ENCODE measurements around the gene CLBA1. TPM values are rescaled to one million over a fixed set of nuclear protein-coding genes. Genes with fewer than 3 reads are reported as not detected.

CLBA1 gene
- total and polyA plus RNA-seq, 2 donors, result 3.3 to 12.9 TPM

GRCh38 chr14:105014631-105015030 lies 29.0 kb downstream of the CLBA1 start:
- H3K27me3 ChIP-seq (ENCODE audit: control insufficient read depth in 2 of 2, insufficient read depth in 1 of 2, low read length in 1 of 2), result no peaks in the 10 kb centered on the region
- WGBS, result 63% methylated on average over 4 of the region's 4 CpGs
- peaks cover 23 to 51% of the 10 kb centered on the region in 2 donors for H3K4me1 ChIP-seq (ENCODE audit: control insufficient read depth in 2 of 2, insufficient read depth in 2 of 2, low read length in 2 of 2)
- H3K36me3 ChIP-seq (ENCODE audit: control insufficient read depth in 2 of 2, insufficient read depth in 2 of 2, low read length in 1 of 2), result peaks cover 30 to 65% of the 10 kb centered on the region in 2 donors
- no peak overlapping the region for H3K4me3 ChIP-seq (ENCODE audit: low read length in 2 of 2)
- no peak for DNase-seq (ENCODE audit: low read depth in 6 of 9, low spot score in 9 of 9)
- H3K9me3 ChIP-seq (ENCODE audit: control insufficient read depth in 2 of 2, insufficient read depth in 1 of 2, low read length in 1 of 2), result no peaks in the 10 kb centered on the region
- H3K27ac ChIP-seq (ENCODE audit: low read depth in 1 of 2, low read length in 1 of 2), result no peak overlapping the region

- H3K27ac ChIP-seq (ENCODE audit: low read depth in 1 of 2, low read length in 1 of 2), result peak overlapping the region in 1 of 2 donors; percentile 50
- no peaks in the 10 kb centered on the region for H3K9me3 ChIP-seq (ENCODE audit: control insufficient read depth in 2 of 2, insufficient read depth in 1 of 2, low read length in 1 of 2)
- H3K27me3 ChIP-seq (ENCODE audit: control insufficient read depth in 2 of 2, insufficient read depth in 1 of 2, low read length in 1 of 2), result no peaks in the 10 kb centered on the region
- H3K36me3 ChIP-seq (ENCODE audit: control insufficient read depth in 2 of 2, insufficient read depth in 2 of 2, low read length in 1 of 2), result peaks cover 25 to 58% of the 10 kb centered on the region in 2 donors
- peaks cover 28 to 54% of the 10 kb centered on the region in 2 donors for H3K4me1 ChIP-seq (ENCODE audit: control insufficient read depth in 2 of 2, insufficient read depth in 2 of 2, low read length in 2 of 2)
- 86% methylated on average over 9 of the region's 9 CpGs for WGBS
- DNase-seq (ENCODE audit: low read depth in 6 of 9, low spot score in 9 of 9), result no peak
- no peak overlapping the region for H3K4me3 ChIP-seq (ENCODE audit: low read length in 2 of 2)
Measured at GRCh38 chr14:105015242-105015641, 29.7 kb downstream of the CLBA1 start.

GRCh38 chr14:105015905-105016304 lies 30.3 kb downstream of the CLBA1 start:
- H3K9me3 ChIP-seq (ENCODE audit: control insufficient read depth in 2 of 2, insufficient read depth in 1 of 2, low read length in 1 of 2), result no peaks in the 10 kb centered on the region
- WGBS, result 90% methylated on average over 6 of the region's 6 CpGs
- H3K4me3 ChIP-seq (ENCODE audit: low read length in 2 of 2), result no peak overlapping the region
- peaks cover 28 to 54% of the 10 kb centered on the region in 2 donors for H3K4me1 ChIP-seq (ENCODE audit: control insufficient read depth in 2 of 2, insufficient read depth in 2 of 2, low read length in 2 of 2)
- H3K27ac ChIP-seq (ENCODE audit: low read depth in 1 of 2, low read length in 1 of 2), result peak overlapping the region in 1 of 2 donors; percentile 47
- peaks cover 21 to 53% of the 10 kb centered on the region in 2 donors for H3K36me3 ChIP-seq (ENCODE audit: control insufficient read depth in 2 of 2, insufficient read depth in 2 of 2, low read length in 1 of 2)
- no peaks in the 10 kb centered on the region for H3K27me3 ChIP-seq (ENCODE audit: control insufficient read depth in 2 of 2, insufficient read depth in 1 of 2, low read length in 1 of 2)
- DNase-seq (ENCODE audit: low read depth in 6 of 9, low spot score in 9 of 9), result no peak

GRCh38 chr14:105018414-105018813 lies 32.8 kb downstream of the CLBA1 start:
- 87% methylated on average over 4 of the region's 4 CpGs for WGBS
- H3K4me1 ChIP-seq (ENCODE audit: control insufficient read depth in 2 of 2, insufficient read depth in 2 of 2, low read length in 2 of 2), result peaks cover 36 to 64% of the 10 kb centered on the region in 2 donors
- DNase-seq (ENCODE audit: low read depth in 6 of 9, low spot score in 9 of 9), result no peak
- H3K36me3 ChIP-seq (ENCODE audit: control insufficient read depth in 2 of 2, insufficient read depth in 2 of 2, low read length in 1 of 2), result peaks cover 5 to 29% of the 10 kb centered on the region in 2 donors
- no peak overlapping the region for H3K27ac ChIP-seq (ENCODE audit: low read depth in 1 of 2, low read length in 1 of 2)
- no peaks in the 10 kb centered on the region for H3K9me3 ChIP-seq (ENCODE audit: control insufficient read depth in 2 of 2, insufficient read depth in 1 of 2, low read length in 1 of 2)
- H3K4me3 ChIP-seq (ENCODE audit: low read length in 2 of 2), result no peak overlapping the region
- H3K27me3 ChIP-seq (ENCODE audit: control insufficient read depth in 2 of 2, insufficient read depth in 1 of 2, low read length in 1 of 2), result no peaks in the 10 kb centered on the region

- WGBS, result 7% methylated on average over 75 of the region's 75 CpGs
- H3K27me3 ChIP-seq (ENCODE audit: control insufficient read depth in 2 of 2, insufficient read depth in 1 of 2, low read length in 1 of 2), result no peaks in the 10 kb centered on the region
- peak overlapping the region; percentile 75 to 91 for H3K4me3 ChIP-seq (ENCODE audit: low read length in 2 of 2)
- no peaks in the 10 kb centered on the region for H3K9me3 ChIP-seq (ENCODE audit: control insufficient read depth in 2 of 2, insufficient read depth in 1 of 2, low read length in 1 of 2)
- DNase-seq (ENCODE audit: low read depth in 6 of 9, low spot score in 9 of 9), result peak in 7 of 9 donors; percentile 30 to 77 (median 45)
- H3K27ac ChIP-seq (ENCODE audit: low read depth in 1 of 2, low read length in 1 of 2), result peak overlapping the region; percentile 85 to 88
- peaks cover 5 to 24% of the 10 kb centered on the region in 2 donors for H3K36me3 ChIP-seq (ENCODE audit: control insufficient read depth in 2 of 2, insufficient read depth in 2 of 2, low read length in 1 of 2)
- peaks cover 27 to 53% of the 10 kb centered on the region in 2 donors for H3K4me1 ChIP-seq (ENCODE audit: control insufficient read depth in 2 of 2, insufficient read depth in 2 of 2, low read length in 2 of 2)
Measured at GRCh38 chr14:105019861-105020814, 34.5 kb downstream of the CLBA1 start.

GRCh38 chr14:105020815-105021655 lies 35.4 kb downstream of the CLBA1 start, which contains the start of gene CDCA4:
CDCA4 (minus strand) TSS chr14:105021083; CDS start chr14:105011929, 9,154 bp downstream.
- no peaks in the 10 kb centered on the region for H3K9me3 ChIP-seq (ENCODE audit: control insufficient read depth in 2 of 2, insufficient read depth in 1 of 2, low read length in 1 of 2)
- H3K27ac ChIP-seq (ENCODE audit: low read depth in 1 of 2, low read length in 1 of 2), result peak within 1 kb of the TSS; percentile 85 to 88
- DNase-seq (ENCODE audit: low read depth in 6 of 9, low spot score in 9 of 9), result peak; percentile 82 to 98 (median 97)
- peaks cover 3 to 23% of the 10 kb centered on the region in 2 donors for H3K36me3 ChIP-seq (ENCODE audit: control insufficient read depth in 2 of 2, insufficient read depth in 2 of 2, low read length in 1 of 2)
- H3K4me1 ChIP-seq (ENCODE audit: control insufficient read depth in 2 of 2, insufficient read depth in 2 of 2, low read length in 2 of 2), result peaks cover 27 to 44% of the 10 kb centered on the region in 2 donors
- peak within 1 kb of the TSS; percentile 80 to 91 for H3K4me3 ChIP-seq (ENCODE audit: low read length in 2 of 2)
- no peaks in the 10 kb centered on the region for H3K27me3 ChIP-seq (ENCODE audit: control insufficient read depth in 2 of 2, insufficient read depth in 1 of 2, low read length in 1 of 2)
- WGBS, result under 1% methylated on average over 115 of the region's 115 CpGs

GRCh38 chr14:105021656-105022275 lies 36.2 kb downstream of the CLBA1 start:
- Histone ChIP-seq H3K27ac (ENCODE audit: low read depth in 1 of 2, low read length in 1 of 2) (peak overlapping the region; percentile 84 to 88), H3K4me3 (ENCODE audit: low read length in 2 of 2) (peak overlapping the region; percentile 58 to 80), H3K4me1 (ENCODE audit: control insufficient read depth in 2 of 2, insufficient read depth in 2 of 2, low read length in 2 of 2) (peaks cover 23 to 36% of the 10 kb centered on the region in 2 donors), H3K27me3 (ENCODE audit: control insufficient read depth in 2 of 2, insufficient read depth in 1 of 2, low read length in 1 of 2) (no peaks in the 10 kb centered on the region), H3K9me3 (ENCODE audit: control insufficient read depth in 2 of 2, insufficient read depth in 1 of 2, low read length in 1 of 2) (no peaks in the 10 kb centered on the region), H3K36me3 (ENCODE audit: control insufficient read depth in 2 of 2, insufficient read depth in 2 of 2, low read length in 1 of 2) (peaks cover 3 to 15% of the 10 kb centered on the region in 2 donors)
- 13% methylated on average over 20 of the region's 20 CpGs for WGBS
- DNase-seq (ENCODE audit: low read depth in 6 of 9, low spot score in 9 of 9), result peak in 4 of 9 donors; percentile 30 to 51 (median 38)

- 91% methylated on average over 2 of the region's 2 CpGs for WGBS
- Histone ChIP-seq H3K4me3 (ENCODE audit: low read length in 2 of 2) (no peak overlapping the region), H3K9me3 (ENCODE audit: control insufficient read depth in 2 of 2, insufficient read depth in 1 of 2, low read length in 1 of 2) (no peaks in the 10 kb centered on the region), H3K4me1 (ENCODE audit: control insufficient read depth in 2 of 2, insufficient read depth in 2 of 2, low read length in 2 of 2) (peaks cover 19 to 31% of the 10 kb centered on the region in 2 donors), H3K27ac (ENCODE audit: low read depth in 1 of 2, low read length in 1 of 2) (no peak overlapping the region), H3K27me3 (ENCODE audit: control insufficient read depth in 2 of 2, insufficient read depth in 1 of 2, low read length in 1 of 2) (no peaks in the 10 kb centered on the region), H3K36me3 (ENCODE audit: control insufficient read depth in 2 of 2, insufficient read depth in 2 of 2, low read length in 1 of 2) (peaks cover 3 to 15% of the 10 kb centered on the region in 2 donors)
- DNase-seq (ENCODE audit: low read depth in 6 of 9, low spot score in 9 of 9), result no peak
Measured at GRCh38 chr14:105022276-105022670, 36.7 kb downstream of the CLBA1 start.
